Ecto neural progenitor cell (in vitro differentiated cells): ENCODE data around the gene CNTNAP2.

Experiments used
- DNase-seq: peaks from one replicate; pipeline ENCODE4 v3.0.0-alpha.2; 2018; ENCODE audit warnings: low spot score

Gene CNTNAP2

DNA sequence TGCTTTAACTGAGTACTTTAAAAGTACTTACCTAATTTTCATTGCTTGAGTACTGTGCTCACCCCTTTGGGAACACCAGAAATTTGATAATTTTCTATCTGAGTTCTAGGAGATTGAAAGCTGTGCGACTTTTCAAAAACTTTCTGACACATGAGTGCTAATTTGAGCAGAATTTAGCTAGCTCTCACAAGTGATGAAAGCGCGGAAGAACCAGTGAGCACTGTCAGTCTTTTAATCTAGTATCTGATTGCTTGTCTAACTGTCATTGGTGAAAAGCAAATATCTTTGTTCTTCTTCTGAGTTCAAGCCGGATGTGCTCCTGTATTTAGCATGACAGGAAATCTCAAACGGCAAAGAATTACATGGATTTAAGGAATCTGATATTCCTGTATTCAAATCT is 899.4 kb downstream of the CNTNAP2 start:
- no peak for DNase-seq

DNA sequence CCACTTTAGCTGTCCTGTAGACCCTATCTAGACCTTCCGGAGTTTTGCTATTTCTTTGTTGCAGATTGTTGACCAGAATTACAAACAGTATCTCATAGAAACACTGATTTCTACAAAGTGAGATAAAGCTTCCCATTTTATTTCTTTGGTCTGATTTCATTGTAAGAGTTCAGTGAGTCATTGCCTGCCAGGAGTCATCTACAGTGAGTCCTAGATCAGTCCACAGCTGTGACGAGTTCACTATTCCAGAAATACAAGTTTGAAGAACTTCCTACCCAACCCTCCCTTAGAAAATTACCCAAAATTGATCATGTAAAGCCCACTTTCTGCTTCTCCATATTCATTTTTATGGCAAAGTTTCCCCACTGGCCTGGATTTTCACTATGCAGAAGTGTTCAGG is 905.5 kb downstream of the CNTNAP2 start:
- no peak for DNase-seq

DNA sequence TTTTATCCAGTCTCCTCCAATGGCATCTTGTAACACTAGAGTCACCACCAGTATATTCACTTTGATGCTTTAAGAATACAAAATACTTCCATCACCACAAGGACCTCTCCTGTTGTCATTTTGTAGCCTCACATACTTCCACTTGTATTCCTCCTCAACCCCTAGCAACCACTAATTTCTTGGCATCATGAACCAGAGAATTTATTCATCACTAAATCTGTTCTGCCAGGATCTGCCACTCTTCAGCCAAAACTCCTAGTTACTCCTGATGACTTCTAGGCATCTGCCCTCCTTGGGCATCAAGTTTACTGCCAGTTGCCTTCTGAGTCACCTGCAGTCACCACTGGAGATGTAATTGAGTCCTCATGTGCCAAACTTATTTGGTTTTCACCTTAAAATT is 906.8 kb downstream of the CNTNAP2 start:
- no peak for DNase-seq

DNA sequence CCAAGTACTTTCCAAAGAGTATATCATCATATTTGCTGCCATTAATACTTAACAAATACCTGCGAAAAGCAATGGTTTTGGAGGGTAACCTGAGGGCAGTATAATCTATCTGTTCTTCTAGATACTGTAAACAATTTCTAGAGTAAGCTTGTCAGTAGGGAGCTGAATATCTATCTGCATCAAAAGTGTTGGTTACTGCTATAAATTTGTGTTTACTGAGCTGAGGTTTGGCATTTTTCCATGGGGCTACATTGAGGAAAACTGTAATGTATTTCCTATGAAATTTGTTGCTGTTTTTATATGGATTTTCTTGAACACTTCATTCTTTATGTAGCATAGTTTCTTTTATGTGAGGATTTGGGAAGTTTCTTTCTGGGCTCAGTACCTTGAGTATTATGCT is 913.4 kb downstream of the CNTNAP2 start:
- no peak for DNase-seq

DNA sequence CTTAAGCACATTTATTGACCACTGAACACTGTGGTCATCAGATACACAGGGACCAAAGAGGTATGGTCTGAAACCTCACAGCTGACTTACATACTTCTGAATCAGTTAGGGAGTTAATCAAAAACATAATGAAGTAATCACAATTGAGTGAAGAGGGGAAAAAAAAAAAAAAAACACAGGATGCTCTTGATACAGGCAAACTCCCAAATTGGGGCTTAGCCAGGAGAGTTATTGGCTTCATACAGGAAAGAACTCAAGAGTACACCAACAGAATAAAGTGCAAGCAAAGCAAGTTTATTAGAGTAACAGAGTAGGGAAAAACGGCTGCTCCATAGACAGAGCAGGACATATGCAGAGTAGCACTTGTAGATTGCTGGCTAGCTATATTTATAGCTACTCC is 917.0 kb downstream of the CNTNAP2 start:
- no peak for DNase-seq

DNA sequence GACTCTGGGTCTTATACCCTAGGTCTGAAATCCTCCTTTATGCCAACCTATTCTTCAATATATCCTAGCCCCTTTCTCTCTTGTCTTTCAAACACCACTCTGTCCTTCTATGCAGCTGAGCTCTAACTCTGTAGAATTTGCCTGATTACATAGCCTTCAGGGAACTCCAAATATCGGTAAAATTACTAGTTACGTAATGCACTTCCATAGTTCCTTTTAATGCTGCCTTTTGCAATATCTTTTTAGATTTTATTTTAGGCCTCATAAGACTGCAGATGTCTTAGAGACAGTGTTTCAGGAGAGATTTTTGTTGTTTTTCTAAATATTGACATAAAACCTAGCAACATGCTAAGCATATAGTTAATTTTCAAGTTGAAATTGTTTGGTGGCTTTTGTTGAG is 924.8 kb downstream of the CNTNAP2 start:
- no peak for DNase-seq

DNA sequence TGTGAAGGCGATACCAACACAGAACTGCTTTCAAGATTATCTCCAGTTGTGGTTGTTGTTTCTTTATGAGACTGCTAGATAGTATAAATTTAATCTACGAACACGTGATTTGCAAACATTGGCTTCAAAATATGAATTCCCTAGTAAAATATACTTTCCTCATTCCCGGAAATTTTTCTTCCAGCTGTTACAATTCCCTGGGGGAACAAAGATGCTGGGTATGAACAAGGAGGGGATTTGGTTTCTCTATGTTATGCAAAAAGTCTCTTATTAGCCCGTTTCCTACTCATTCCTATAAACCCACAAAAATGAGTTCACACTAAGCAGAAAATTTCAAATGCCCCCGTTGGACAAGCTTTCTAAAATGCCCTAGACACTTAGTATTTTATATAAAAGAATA is 928.3 kb downstream of the CNTNAP2 start:
- no peak for DNase-seq

DNA sequence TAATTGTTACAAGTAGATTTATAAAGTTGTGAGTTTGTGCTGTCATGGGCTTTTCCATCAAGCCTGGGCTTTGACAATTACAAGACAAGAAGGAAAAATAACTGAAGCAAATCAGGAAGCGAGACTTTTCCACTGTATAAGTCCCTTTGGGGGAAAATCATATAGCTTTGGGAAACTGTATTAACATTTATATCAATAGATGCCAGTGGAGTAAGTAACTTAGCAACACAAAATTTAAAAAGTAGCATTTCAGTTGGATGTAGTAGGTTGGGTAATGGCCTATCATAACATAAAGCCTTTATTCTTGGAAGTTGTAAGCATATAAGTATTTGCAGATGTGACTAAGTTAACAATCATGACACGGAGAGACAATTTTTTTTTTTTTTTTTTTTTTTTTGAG is 931.1 kb downstream of the CNTNAP2 start:
- no peak for DNase-seq

DNA sequence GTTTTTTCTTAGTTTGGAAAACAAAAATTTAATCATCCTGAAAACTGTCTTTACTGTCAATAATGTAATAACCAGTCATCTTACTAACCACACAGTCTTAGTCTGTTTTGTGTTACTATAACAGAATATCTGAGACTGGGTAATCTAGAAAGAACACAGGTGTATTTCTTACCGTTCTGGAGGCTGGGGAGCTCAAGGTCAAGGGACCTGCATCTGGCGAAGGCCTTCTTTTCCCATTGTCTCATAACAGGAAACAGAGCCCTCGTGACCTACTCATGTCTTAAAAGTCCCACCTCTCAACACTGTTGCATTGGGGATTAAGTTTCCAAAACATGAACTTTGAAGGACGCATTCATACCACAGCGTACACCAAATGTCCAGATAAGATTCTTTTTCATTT is 932.3 kb downstream of the CNTNAP2 start:
- no peak for DNase-seq

DNA sequence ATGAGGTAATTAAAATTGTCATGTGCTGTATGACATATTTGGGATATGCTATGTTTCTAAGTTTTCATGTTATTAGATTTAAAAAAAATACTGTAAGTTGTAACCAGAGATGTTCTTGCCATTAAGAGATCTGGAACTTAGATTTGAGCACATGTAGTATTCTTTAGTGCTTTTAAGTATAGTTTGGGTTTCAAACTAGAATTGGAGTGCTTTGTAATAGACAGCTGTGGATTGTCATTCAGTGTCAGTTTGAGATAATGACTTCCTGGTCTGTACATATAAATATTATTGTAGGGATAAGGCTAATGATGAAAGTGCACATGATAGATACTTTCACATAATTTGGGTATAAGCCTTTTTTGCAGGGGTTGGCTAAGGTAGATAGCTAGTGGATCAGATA is 936.2 kb downstream of the CNTNAP2 start:
- DNase-seq, result no peak

DNA sequence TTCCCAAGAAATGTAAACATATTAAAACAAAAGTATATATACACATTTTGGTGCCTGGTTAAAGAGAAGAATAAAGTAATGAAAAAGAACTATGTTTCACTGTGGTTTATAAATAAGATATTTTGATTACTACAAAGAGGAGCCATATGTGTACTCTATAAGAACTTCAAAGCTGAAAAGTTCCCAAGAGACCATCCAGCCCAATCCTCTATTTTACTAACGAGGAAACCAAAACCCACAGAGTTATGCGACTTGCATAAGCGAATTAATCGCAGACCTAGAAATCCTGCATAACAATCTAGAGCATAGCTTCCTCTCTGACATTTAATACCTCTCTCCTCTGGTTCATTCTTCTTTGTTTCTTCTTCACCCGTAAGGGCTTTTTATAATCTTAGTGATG is 937.1 kb downstream of the CNTNAP2 start:
- no peak for DNase-seq

DNA sequence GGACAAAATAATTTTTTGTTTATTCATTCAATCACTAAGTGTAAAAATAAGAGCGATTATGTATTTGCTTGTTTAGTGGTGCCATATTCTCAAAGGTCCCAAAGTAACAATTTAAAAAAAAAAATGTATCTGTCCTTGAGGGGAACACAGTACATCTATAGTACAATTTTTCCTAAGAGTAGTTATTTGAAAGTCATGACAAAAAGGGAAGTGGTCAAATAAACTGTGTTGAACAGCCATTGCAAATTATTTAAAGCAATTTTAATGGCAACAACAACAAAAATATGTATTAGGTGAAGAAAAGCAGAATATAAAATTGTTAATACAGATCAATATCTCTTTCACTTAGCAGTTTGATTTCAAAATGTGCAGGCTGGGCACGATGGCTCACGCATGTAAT is 943.5 kb downstream of the CNTNAP2 start:
- no peak for DNase-seq

DNA sequence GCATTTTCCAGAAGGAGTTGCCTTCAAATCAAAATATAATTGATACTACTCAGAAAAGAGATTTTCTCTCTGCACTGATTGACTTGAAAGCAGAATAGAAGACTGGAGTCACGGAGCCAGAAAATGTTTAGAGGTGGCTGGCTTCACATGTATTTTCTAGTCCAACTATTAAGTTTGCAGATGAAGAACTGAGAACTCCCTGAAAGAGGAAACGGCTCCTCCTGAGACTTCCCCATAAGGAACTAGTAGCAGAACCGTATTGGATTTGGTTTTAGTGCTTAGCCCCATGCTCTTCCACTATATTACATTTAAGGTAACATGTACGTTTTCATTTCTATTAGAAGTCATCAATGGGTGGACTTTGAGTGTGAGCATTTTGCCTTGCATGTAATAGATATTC is 946.3 kb downstream of the CNTNAP2 start:
- DNase-seq, result no peak

DNA sequence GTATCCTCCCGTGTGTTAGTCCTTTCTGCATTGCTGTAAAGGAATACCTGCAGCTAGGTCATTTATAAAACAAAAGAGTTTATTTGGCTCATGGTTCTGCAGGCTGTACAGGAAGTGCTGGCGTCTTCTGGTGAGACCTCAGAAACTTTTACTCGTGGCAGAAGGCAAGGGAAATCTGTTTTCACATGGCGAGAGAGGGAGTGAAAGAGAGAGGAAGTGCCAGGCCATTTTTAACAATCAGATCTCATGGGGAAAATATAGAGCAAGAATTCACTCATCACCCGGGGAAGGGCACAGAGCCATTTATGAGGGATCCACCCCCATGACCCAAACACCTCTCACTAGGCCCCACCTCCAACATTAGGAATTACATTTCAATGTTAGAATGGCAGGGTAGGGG is 952.2 kb downstream of the CNTNAP2 start:
- no peak for DNase-seq

DNA sequence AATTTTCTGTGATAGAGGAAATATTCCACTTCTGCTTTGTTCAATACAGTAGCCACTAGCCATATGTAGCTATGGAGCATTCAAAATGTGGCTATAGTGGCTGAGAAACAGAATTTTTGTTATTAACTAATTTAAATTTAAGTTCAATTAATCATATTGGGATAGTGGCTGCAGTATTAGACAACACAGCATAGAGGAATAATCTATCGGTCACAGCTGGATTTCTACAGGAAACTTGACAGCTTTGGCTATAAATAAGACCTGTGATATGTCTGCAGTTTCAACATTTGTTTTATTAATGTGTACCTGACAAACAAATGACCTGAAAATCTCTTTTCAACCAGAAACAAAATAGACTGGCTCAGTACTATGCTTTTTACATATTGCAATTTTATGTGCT is 953.2 kb downstream of the CNTNAP2 start:
- DNase-seq, result no peak

DNA sequence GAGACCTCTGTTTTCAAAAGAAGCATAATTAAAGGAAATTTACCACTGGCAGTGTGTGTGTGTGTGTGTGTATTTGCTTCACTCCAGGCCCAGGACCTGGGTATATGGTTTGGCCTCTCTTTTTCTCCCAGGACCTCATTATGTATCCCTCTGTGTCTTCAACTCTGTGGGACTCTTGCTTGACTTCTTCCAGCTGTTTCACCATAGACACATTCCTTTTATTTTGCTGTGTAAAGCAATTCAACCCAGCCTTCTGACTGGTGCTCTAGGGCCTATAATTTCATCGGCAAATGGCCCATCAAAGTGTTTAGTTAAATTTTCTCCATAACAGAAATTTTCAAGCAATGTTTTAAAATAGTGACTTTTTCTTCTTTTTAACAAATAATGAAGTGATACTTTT is 954.3 kb downstream of the CNTNAP2 start:
- no peak for DNase-seq

DNA sequence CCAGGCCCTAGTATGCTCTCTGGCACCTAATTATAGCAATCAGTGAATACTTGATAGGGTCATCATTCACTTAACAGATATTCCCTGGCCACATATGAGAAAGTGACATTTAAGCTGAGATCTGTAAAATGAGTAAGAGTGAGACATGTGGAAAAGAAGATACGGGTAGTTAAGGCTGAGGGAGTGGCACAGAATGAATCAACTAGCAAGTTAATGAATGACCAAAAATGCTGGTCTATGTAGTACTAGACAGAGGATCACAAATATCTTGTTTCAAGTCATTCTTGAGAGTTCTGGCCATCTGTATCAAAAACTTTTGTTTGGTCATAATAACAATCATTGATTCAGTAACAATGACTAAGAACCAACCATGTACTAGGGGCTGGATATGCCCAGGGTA is 954.9 kb downstream of the CNTNAP2 start:
- no peak for DNase-seq

DNA sequence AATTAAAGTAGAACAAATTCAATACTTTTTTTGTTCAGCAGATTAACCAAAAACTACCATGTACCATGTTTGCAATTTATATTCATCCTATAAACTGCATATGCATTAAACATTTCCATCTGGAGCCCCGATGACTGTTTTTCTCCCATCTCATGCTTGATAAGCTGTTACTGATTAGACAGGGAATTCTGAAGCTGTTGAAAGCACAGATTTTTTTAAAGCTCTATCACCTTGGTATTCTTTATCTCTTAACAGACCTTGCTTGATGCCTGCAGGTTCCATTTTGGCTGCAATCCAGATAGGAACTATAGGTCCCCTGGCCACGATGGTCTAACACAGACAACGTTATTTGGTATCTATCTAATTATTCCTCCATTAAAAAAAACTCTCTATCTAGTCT is 961.7 kb downstream of the CNTNAP2 start:
- no peak for DNase-seq

DNA sequence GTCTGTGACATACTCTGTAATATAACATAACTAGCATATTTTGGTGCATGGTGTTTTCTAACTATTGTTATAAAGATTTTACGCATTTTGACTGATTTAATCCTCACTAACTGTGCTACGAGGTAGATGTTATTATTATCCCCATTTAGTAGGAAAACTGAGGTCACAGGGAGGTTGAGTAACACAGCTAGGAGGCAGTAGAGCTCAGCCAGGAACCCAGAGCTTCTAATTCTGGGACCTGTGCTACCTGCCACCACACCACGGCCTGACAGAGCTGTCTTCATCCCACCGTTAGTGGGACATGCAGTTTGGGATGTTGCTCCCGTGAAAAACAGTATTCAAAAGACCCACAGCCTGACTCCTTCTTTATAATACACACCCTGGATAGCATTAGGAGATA is 962.5 kb downstream of the CNTNAP2 start:
- no peak for DNase-seq

DNA sequence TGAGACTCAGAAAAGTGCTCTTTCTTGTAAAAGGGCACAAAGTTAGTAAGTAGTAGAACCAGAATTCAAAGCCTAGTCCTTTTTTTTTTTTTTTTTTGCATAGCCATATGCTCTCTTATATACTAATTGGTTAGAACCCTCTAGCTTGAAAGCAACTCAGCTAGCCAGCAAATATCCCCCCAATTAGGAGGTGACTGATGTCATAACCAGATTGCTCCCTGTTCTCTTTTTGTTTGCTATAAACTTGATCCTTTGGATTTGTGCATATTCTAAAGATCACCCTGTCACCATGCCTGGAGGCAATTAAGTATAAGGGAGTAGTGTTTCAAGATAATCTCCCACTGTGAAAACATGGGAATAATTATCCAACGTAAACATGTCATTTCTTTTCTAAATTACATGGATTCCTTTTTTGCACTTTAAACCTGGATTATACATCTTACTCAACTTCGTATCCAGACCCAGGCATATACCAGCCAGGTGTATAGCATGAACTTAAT is 963.4 kb downstream of the CNTNAP2 start:
- no peak for DNase-seq

DNA sequence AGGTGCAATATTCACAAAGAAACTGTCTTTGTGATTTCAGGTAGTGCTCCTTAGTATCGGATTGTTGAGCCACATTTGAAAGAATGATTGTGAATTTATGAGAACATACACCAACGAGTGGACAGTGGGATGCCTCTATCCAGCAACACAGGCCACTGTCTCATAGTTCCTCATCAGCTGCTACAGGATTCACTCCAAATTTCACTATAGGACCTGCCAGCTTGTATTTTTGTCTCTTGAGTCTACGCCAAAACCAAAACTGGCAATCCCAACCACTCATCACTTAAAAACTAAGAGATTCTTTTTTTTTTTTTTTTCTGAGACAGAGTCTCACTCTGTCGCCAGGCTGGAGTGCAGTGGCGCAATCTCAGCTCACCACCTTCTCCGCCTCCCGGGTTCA is 964.5 kb downstream of the CNTNAP2 start:
- DNase-seq, result no peak

DNA sequence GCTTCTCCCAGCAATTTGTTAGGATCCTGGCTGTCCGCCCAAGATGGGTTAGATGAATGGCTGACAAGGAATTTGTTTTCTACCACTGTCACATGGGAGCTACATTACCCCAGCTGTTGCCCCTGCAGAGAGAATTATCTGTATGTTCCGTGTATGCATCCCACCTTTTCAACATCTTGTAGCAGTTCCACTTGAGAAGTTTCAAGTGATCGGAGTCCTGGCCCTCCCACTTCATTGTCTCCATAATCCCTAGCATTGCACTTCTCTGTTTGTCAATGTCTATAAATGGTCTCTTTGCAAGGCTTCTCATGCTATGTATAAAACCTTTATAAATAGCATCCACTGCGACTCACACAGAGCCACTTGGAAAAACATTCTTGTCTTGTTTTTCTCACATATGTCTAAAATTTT is 972.5 kb downstream of the CNTNAP2 start:
- DNase-seq, result no peak

DNA sequence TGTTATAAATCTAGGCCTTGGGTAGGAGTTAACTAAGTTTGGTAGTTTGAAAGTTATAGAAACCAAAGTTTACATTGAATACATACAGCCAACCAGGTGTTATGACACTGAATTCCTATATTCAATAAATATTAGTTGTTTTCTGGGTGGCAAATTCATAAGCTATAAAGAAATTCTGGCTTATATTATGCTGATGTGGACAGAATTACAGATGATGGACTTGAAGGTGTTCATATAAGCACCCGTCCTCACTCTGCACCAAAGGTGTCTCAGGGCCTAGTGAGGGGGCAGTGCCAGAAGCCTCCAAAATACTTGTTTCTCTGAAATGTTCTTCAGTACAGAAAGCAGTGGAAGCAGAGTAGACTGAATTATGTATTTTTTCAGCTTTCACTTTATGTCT is 973.0 kb downstream of the CNTNAP2 start:
- no peak for DNase-seq

DNA sequence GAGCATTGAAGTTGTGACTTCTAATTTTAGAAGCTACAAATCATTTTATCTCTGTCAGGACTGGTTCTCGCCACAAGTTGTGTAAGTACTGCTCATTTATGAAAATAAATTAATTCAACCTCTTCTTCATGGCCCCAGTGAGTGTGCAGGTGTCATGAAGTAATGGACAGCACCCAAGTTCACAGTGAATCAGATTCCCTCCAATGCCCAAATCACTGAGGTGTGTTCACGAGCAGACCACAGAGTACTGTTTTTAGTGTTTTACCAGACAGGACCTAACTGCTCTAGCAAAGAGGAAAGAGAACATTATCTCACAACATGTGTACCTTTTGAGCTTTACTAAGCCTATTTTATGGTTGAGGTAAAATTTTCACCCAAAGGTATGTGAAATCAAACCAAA is 980.0 kb downstream of the CNTNAP2 start:
- no peak for DNase-seq

DNA sequence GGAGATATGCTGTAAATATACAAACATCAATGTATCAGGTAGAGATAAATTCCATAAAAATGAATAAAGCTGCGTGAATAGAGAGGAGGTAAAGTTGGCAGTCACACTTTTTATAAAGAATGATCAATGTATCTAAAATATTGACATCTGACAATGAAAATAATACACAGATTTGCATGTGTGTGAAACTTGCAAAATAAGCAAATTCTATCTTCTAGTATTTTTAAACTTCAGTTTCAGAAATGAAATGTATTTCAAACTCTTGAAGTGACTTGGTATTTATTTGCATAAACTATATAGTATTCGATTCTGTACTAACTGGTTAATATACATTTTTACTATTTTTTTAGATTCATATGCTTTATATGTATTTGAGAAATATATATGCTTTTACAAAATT is 986.6 kb downstream of the CNTNAP2 start:
- DNase-seq, result no peak
